KMS-11 (cell line): ENCODE data around the gene CEACAM5.

ENCODE experiments used
- H2AFZ ChIP-seq: fragments of 200-600 bp; sonication (generic); 2 replicates; pipeline ENCODE4 v1.6.1; 2016; ENCODE audit warnings: antibody characterized with exemption, mixed run types, low read depth
- H3K27ac ChIP-seq: fragments of 200-600 bp; sonication (generic); 2 replicates; pipeline ENCODE4 v1.6.1; 2016; ENCODE audit warnings: mild to moderate bottlenecking, mixed run types
- H3K27me3 ChIP-seq: fragments of 200-600 bp; sonication (generic); 2 replicates; pipeline ENCODE4 v1.6.1; 2017; ENCODE audit warnings: mild to moderate bottlenecking, low read depth, mixed run types, moderate library complexity; ENCODE audit not compliant: insufficient read depth
- H3K36me3 ChIP-seq: fragments of 200-600 bp; sonication (generic); 2 replicates; pipeline ENCODE4 v1.6.1; 2017; ENCODE audit warnings: mild to moderate bottlenecking, mixed run types; ENCODE audit not compliant: insufficient read depth
- H3K4me1 ChIP-seq: fragments of 200-600 bp; sonication (generic); 2 replicates; pipeline ENCODE4 v1.6.1; 2016; ENCODE audit warnings: mild to moderate bottlenecking, low read depth, mixed run types; ENCODE audit not compliant: poor library complexity, severe bottlenecking
- H3K4me2 ChIP-seq: fragments of 200-600 bp; sonication (generic); 2 replicates; pipeline ENCODE4 v1.7.0; 2016; ENCODE audit warnings: mild to moderate bottlenecking, mixed run types
- H3K4me3 ChIP-seq: fragments of 200-600 bp; sonication (generic); IDR thresholded peaks from 2 replicates; pipeline ENCODE4 v1.6.1; 2017; ENCODE audit warnings: low read depth, low read length, mixed read lengths; ENCODE audit not compliant: insufficient read depth
- H3K79me2 ChIP-seq: fragments of 200-600 bp; sonication (generic); 2 replicates; pipeline ENCODE4 v1.6.1; 2016; ENCODE audit warnings: low read depth, mixed run types; ENCODE audit not compliant: insufficient read depth
- H3K9ac ChIP-seq: fragments of 200-600 bp; sonication (generic); 2 replicates; pipeline ENCODE4 v1.6.1; 2016; ENCODE audit warnings: mild to moderate bottlenecking, mixed run types
- H4K20me1 ChIP-seq: fragments of 200-600 bp; sonication (generic); 2 replicates; pipeline ENCODE4 v1.6.1; 2016; ENCODE audit warnings: mild to moderate bottlenecking, mixed run types; ENCODE audit not compliant: insufficient read depth
- TF ChIP-seq, protein P1 (sequence below): fragments of 200-600 bp; sonication (generic); conservative IDR thresholded peaks from 2 replicates; pipeline ENCODE4 v1.6.1; 2017; ENCODE audit warnings: low read depth, mild to moderate bottlenecking, antibody characterized with exemption, low read length, moderate library complexity, mixed read lengths

CEACAM5 gene

DNA sequence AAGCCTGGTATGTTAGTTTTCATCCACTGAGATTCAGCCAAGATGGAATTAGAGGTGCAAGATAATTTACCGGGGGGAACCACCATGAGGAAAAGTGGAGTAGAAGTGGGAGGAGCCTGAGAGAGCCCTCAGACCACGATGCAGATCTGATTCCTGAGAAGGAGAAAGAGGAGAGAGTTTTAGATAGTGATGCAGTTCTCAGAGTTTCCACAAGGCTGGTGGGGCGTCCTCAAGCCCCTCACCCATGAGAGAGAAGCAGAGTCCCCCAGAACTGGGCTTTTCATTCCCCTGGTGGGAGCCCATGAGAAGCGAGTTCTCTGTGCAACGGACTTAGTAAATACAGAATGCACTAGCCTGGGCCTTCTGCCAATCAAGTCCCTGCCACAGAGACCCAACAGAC, 18.1 kb downstream of the CEACAM5 start:
- Histone ChIP-seq H3K4me2 (no peak overlapping the region), H3K36me3 (no peaks in the 10 kb centered on the region), H4K20me1 (no peaks in the 10 kb centered on the region), H2AFZ (no peak overlapping the region), H3K9ac (no peak overlapping the region), H3K4me3 (no peak overlapping the region), H3K27ac (no peak overlapping the region), H3K4me1 (no peaks in the 10 kb centered on the region), H3K27me3 (peaks cover 58% of the 10 kb centered on the region; the same call in 1 of the 2 replicates), H3K79me2 (no peaks in the 10 kb centered on the region)
- TF ChIP-seq, protein P1, sequence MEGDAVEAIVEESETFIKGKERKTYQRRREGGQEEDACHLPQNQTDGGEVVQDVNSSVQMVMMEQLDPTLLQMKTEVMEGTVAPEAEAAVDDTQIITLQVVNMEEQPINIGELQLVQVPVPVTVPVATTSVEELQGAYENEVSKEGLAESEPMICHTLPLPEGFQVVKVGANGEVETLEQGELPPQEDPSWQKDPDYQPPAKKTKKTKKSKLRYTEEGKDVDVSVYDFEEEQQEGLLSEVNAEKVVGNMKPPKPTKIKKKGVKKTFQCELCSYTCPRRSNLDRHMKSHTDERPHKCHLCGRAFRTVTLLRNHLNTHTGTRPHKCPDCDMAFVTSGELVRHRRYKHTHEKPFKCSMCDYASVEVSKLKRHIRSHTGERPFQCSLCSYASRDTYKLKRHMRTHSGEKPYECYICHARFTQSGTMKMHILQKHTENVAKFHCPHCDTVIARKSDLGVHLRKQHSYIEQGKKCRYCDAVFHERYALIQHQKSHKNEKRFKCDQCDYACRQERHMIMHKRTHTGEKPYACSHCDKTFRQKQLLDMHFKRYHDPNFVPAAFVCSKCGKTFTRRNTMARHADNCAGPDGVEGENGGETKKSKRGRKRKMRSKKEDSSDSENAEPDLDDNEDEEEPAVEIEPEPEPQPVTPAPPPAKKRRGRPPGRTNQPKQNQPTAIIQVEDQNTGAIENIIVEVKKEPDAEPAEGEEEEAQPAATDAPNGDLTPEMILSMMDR: no peak

DNA sequence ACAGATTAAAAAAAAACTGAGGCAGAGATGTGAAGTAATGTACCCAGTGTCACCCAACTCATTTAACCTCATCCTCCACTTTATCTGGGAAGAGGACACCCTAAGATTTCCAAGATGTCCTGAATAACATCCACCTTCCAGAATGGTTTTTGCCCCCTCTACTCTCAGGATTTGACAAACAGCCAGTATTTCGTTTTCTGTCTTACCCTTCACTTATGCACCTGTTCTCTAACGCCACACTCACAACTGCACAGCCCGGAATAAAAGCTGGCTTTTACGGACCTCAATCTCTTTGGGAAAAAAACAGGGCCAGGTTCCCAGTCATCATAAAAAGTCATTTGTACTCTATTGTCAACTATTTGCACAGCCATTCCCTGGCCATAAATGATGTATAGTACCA, 25.7 kb downstream of the CEACAM5 start:
- Histone ChIP-seq H4K20me1 (no peaks in the 10 kb centered on the region), H2AFZ (no peak overlapping the region), H3K27me3 (peaks cover 81% of the 10 kb centered on the region; the same call in 1 of the 2 replicates), H3K4me2 (no peak overlapping the region), H3K4me1 (no peaks in the 10 kb centered on the region), H3K79me2 (no peaks in the 10 kb centered on the region), H3K9ac (no peak overlapping the region), H3K36me3 (no peaks in the 10 kb centered on the region), H3K27ac (no peak overlapping the region), H3K4me3 (no peak overlapping the region)
- TF ChIP-seq, protein P1: no peak

DNA sequence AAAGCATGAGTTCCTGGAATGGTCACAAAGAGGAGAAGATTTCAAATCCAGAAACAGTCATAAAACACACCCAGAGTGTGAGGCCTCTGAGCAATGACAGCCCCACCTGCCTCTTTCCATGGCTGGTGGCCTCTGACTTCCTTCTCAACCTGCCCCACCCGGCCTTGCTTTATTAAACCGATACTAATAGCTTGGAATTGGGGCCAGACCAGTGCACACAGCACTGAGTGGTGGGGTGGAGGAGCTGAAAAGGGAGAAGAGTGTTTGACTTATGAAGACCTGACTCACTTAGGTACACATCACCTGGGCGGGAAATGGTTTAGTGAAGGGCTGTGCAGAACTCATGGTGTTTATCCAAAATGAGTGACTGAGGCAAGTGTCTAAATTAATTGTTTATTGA, 26.2 kb downstream of the CEACAM5 start:
- no peak overlapping the region for H2AFZ ChIP-seq
- H3K79me2 ChIP-seq: no peaks in the 10 kb centered on the region
- H3K27me3 ChIP-seq: peaks cover 83% of the 10 kb centered on the region; the same call in 1 of the 2 replicates
- TF ChIP-seq, protein P1: no peak
- H3K27ac ChIP-seq: no peak overlapping the region
- H3K4me3 ChIP-seq: no peak overlapping the region
- H3K9ac ChIP-seq: no peak overlapping the region
- H3K4me1 ChIP-seq: no peaks in the 10 kb centered on the region
- H3K4me2 ChIP-seq: no peak overlapping the region
- H3K36me3 ChIP-seq: no peaks in the 10 kb centered on the region
- no peaks in the 10 kb centered on the region for H4K20me1 ChIP-seq

DNA sequence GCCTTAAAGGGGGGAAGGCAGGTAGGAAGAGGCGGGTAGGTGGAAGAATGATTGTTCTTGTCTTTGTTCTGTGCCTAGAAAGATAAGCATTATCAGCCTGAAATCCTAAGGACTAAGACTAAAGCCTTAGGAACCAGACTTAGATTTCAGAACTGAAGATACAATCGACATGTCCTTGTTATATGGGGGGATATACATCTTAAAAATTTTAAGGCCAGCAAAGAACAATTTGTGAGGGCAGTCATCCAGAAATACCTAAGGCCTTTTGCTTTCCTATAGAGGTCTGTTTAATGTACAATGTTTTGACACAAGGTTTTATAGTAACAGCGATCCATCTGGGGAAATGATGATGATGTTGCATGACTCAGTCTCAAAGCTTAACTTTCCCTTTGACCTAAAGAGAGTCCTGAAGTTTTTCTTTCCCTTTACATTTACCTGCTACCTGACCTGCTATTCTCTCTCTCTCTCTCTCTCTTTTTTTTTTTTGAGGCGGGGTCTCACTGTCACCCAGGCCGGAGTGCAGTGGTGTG, 26.7 kb downstream of the CEACAM5 start:
- no peak overlapping the region for H2AFZ ChIP-seq
- peaks cover 86% of the 10 kb centered on the region; the same call in 1 of the 2 replicates for H3K27me3 ChIP-seq
- H3K4me1 ChIP-seq: no peaks in the 10 kb centered on the region
- no peak overlapping the region for H3K4me2 ChIP-seq
- TF ChIP-seq, protein P1: no peak
- no peaks in the 10 kb centered on the region for H4K20me1 ChIP-seq
- H3K9ac ChIP-seq: no peak overlapping the region
- no peak overlapping the region for H3K4me3 ChIP-seq
- H3K36me3 ChIP-seq: no peaks in the 10 kb centered on the region
- H3K79me2 ChIP-seq: no peaks in the 10 kb centered on the region
- H3K27ac ChIP-seq: no peak overlapping the region
